Right atrium auricular region (tissue), 2 donors: Measurements from ENCODE around the gene PACS1. TPM values are rescaled to one million over a fixed set of nuclear protein-coding genes. Genes with fewer than 3 reads are reported as not detected.
"Not testable (repeated sequence)": the region's sequence is repeated elsewhere in the genome, so short reads cannot be mapped to it uniquely, and the experiment has no call there.

ENCODE experiments used
- DNase-seq: peaks from one replicate; pipeline ENCODE4 v3.0.0-alpha.2; 2019; ENCODE audit warnings: low spot score
- H3K27ac ChIP-seq, 2 donors: fragments of 200-600 bp; sonication (generic); 1 replicate in 1 of 2; 2 replicates in 1 of 2; pipeline ENCODE4 v1.5.1; 2016 to 2019
- H3K27me3 ChIP-seq, 2 donors: fragments of 200-600 bp; sonication (generic); one replicate each; pipeline versions ENCODE4 v1.5.1 to v1.6.0; 2017 to 2019
- H3K36me3 ChIP-seq: fragments of 200-600 bp; sonication (generic); one replicate; pipeline ENCODE4 v1.5.1; 2016
- H3K4me1 ChIP-seq, 2 donors: fragments of 200-600 bp; sonication (generic); one replicate each; pipeline versions ENCODE4 v1.5.1 to v1.6.0; 2017 to 2019
- H3K4me3 ChIP-seq, 2 donors: fragments of 200-600 bp; sonication (generic); 1 replicate in 1 of 2; 2 replicates in 1 of 2; pipeline ENCODE4 v1.5.1; 2017 to 2019; ENCODE audit warnings: mild to moderate bottlenecking in 1 of 2, moderate library complexity in 1 of 2
- H3K9me3 ChIP-seq, 2 donors: fragments of 200-600 bp; sonication (generic); one replicate each; pipeline ENCODE4 v1.5.1; 2019
- total RNA-seq, 2 donors: library from RNA; depleted of rRNA; stranded (reverse); fragments of >200 nt; gene quantifications; one replicate each; pipeline ENCODE4 v1.1.0, GENCODE V29; 2016
- TF ChIP-seq, protein P1 (sequence below), 2 donors: fragments of 200-600 bp; sonication (generic); IDR thresholded peaks; one replicate each; pipeline ENCODE4 v1.5.1; 2019; ENCODE audit warnings: antibody characterized with exemption in 2 of 2

PACS1 gene
- total RNA-seq, 2 donors from 2014 or later = 47.7 to 88.9 TPM

DNA sequence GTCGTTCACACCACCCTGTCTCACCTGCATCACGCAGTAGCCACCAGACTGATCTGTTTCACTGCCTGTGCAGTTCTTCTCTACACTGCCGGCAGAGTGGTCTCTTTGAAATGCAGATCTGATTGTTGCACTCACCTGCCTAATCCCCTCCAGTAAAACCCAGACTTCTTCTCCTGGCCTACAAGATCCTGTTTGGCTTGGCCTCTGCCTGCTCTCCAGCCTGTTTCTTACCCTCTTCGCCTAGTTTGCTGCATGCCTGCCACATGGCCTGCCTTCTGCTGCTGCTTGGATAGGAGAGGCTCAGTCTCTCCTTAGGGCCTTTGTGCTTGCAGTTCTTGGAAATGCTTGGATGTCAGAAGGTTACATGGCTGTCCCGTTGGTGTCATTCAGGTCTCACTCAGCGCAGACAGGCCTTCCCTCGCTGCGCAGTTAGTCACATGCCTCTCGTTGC, 42.0 kb downstream of the PACS1 start:
- peak overlapping the region in 1 of 2 donors; percentile 70 for H3K27ac ChIP-seq
- no peak for DNase-seq
- no peak overlapping the region for H3K4me3 ChIP-seq
- H3K36me3 ChIP-seq = no peaks in the 10 kb centered on the region
- no peaks in the 10 kb centered on the region for H3K27me3 ChIP-seq
- H3K9me3 ChIP-seq = no peaks in the 10 kb centered on the region
- TF ChIP-seq, protein P1, sequence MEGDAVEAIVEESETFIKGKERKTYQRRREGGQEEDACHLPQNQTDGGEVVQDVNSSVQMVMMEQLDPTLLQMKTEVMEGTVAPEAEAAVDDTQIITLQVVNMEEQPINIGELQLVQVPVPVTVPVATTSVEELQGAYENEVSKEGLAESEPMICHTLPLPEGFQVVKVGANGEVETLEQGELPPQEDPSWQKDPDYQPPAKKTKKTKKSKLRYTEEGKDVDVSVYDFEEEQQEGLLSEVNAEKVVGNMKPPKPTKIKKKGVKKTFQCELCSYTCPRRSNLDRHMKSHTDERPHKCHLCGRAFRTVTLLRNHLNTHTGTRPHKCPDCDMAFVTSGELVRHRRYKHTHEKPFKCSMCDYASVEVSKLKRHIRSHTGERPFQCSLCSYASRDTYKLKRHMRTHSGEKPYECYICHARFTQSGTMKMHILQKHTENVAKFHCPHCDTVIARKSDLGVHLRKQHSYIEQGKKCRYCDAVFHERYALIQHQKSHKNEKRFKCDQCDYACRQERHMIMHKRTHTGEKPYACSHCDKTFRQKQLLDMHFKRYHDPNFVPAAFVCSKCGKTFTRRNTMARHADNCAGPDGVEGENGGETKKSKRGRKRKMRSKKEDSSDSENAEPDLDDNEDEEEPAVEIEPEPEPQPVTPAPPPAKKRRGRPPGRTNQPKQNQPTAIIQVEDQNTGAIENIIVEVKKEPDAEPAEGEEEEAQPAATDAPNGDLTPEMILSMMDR (IDR thresholded peaks at IDR 0.05) = no peak
- H3K4me1 ChIP-seq = peaks cover 0 to 48% of the 10 kb centered on the region in 2 donors

DNA sequence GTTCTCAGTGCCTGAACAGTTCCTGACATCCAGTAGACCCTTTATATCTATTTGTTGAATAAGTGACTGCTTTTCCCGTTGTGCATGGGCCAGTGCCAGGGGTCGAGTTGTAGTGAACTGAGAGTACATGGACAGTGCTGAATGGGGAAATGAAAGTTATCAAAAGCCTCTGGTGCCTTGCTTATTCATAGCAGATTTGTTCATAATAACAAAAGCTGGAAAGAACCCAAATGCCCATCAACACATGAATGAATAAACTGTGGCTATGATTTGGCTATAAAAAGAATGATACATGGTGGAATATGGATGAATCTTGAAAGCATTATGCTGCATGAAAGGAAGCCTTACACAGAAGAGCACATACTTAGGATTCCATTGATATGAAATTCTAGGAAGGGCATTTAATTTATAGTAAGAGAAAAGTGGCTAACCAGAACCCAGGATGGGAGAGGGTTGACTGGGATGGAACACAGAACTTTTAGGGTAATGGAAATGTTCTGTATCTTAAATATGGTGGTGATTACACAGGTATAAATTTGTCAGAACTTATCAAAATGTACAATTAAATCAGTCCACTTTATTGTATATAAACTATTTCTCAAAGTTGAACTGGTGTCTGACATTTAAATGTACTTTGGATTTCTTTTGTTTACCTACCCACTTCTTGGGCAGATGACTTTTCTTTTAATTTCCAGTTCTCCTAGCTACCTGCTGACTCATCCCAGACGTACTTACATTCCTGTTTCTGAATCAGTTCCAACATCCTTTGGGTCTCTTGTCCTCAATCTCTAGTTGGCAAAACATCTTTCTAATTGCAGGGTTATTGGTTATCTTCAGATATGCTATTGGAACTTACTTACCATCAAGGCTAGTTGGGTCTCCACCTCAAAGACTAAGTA, 42.8 kb downstream of the PACS1 start:
- Histone ChIP-seq H3K27me3 (no peaks in the 10 kb centered on the region), H3K27ac (peak overlapping the region in 1 of 2 donors; percentile 70), H3K36me3 (no peaks in the 10 kb centered on the region), H3K4me3 (no peak overlapping the region), H3K9me3 (no peaks in the 10 kb centered on the region), H3K4me1 (peaks cover 0 to 48% of the 10 kb centered on the region in 2 donors)
- TF ChIP-seq, protein P1 (IDR thresholded peaks at IDR 0.05) = no peak
- peak; percentile 65 for DNase-seq

DNA sequence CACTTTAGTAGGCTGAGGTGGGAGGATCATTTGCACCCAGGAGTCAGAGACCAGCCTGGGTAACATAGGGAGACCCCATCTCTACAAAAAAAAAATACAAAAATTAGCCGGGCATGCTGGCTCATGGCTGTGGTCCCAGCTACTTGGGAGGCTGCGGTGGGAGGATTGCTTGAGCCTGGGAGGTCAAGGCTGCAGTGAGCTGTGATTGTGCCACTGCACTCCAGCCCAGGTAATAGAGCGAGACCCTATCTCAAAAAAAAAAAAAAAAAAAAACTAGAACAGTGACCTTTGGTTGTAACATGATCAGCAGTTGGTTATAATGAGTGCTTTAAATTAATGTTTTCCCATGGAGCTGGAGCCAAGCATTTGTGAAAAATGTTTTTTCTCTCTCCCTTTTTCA, 44.9 kb downstream of the PACS1 start:
- not testable (repeated sequence) for DNase-seq, H3K9me3 ChIP-seq, H3K27me3 ChIP-seq, H3K4me3 ChIP-seq, H3K27ac ChIP-seq, H3K36me3 ChIP-seq
- H3K4me1 ChIP-seq = peaks cover 0 to 60% of the 10 kb centered on the region in 2 donors

DNA sequence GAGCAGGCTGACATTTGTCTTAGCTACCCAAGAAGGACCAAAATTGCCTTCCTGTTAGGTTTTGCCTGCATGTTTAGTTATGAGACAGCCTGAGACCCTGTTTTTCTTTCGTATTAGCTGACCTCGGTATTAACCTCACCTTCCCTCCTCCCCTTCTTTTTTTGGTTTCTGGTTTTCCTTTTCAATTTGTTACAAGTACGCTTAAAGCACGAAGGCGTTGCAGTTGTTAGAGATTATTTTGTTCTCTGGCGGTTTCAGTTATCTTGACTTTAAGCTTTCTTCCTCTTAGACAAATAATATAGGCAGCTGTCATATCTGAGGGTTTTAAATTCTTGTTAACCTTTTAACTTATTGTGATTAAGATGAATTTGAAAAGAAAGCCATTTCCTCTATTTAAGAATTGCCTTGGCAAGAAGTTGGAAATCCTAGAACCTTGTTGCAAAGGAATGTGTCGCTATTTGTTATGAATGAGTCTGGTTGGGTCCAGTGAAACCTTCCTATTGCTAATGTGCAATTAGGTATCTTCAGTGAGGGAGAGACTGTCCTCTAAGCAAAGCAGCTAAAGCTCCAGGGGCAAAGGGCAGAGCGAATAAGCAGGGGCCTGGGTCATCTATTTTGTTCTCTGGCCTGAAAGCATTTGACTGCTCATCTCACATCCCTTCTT, 45.7 kb downstream of the PACS1 start:
- H3K36me3 ChIP-seq = no peaks in the 10 kb centered on the region
- H3K27ac ChIP-seq = peak overlapping the region in 1 of 2 donors; percentile 18
- TF ChIP-seq, protein P1 (IDR thresholded peaks at IDR 0.05) = no peak
- peaks cover 0 to 60% of the 10 kb centered on the region in 2 donors for H3K4me1 ChIP-seq
- H3K9me3 ChIP-seq = no peaks in the 10 kb centered on the region
- H3K27me3 ChIP-seq = no peaks in the 10 kb centered on the region
- no peak for DNase-seq
- H3K4me3 ChIP-seq = no peak overlapping the region

DNA sequence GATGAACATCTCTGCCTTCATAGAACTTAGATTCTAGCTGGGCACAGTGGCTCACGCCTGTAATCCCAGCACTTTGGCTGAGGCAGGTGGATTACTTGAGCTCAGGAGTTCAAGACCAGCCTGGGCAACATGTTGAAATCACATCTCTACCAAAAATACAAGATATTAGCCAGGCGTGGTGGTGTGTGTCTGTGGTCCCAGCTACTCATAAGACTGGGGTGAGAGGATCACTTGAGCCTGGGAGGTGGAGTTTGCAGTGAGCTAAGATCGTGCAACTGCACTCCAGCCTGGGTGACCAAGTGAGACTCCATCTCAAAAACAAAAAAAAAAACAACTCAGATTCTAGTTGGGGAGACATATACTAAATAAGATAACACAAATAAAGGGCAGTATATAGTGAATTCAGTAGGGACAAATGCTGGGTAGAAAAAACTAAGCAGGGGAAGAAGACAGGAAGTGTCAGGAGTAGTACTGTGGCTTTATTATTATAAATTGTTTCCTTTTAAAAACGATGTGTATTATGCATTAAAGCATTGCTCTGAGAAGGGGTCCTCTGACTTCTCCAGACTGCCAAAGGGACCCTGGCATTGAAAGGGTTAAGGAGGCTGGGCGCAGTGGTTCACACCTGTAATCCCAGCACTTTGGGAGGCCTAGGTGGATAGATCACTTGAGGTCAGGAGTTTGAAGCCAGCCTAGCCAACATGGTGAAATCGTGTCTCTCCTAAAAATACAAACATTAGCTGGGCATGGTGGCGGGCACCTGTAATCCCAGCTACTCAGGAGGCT, 46.7 kb downstream of the PACS1 start:
- no peaks in the 10 kb centered on the region for H3K36me3 ChIP-seq
- peak overlapping the region in 1 of 2 donors; percentile 19 for H3K27ac ChIP-seq
- TF ChIP-seq, protein P1 (IDR thresholded peaks at IDR 0.05) = no peak
- no peak overlapping the region for H3K4me3 ChIP-seq
- H3K9me3 ChIP-seq = peaks cover 0 to 1% of the 10 kb centered on the region in 2 donors
- H3K4me1 ChIP-seq = peaks cover 0 to 50% of the 10 kb centered on the region in 2 donors
- H3K27me3 ChIP-seq = no peaks in the 10 kb centered on the region
- DNase-seq = no peak
